Activated T-helper 2 cell treated with anti-CD3 and anti-CD28 coated beads, Interferon-gamma antibody, Interleukin-2, Interleukin-4, amounts not matched to agents 10 μg/mL and 5 μg/mL and 100 μg/mL, durations not matched to agents 14 hours and 24 hours and 36 hours (primary cell): ENCODE results near the gene LRRC49. TPM values are rescaled to one million over a fixed set of nuclear protein-coding genes. Genes with fewer than 3 reads are reported as not detected.
"Not testable (repeated sequence)": the region's sequence is repeated elsewhere in the genome, so short reads cannot be mapped to it uniquely, and the experiment has no call there.

ENCODE experiments used
- DNase-seq: peaks from one replicate; pipeline ENCODE4 v3.0.0; 2021; ENCODE audit warnings: low spot score
- H3K27ac Mint-ChIP-seq: one replicate; pipeline ENCODE4 v1.8.0; 2021; ENCODE audit warnings: mixed read lengths
- H3K27me3 Mint-ChIP-seq: one replicate; pipeline ENCODE4 v1.8.0; 2021; ENCODE audit warnings: low read depth, mixed read lengths
- H3K36me3 Mint-ChIP-seq: one replicate; pipeline ENCODE4 v1.8.0; 2021; ENCODE audit warnings: low read depth, mixed read lengths
- H3K4me1 Mint-ChIP-seq: one replicate; pipeline ENCODE4 v1.8.0; 2021; ENCODE audit warnings: low read depth, mixed read lengths
- H3K4me3 Mint-ChIP-seq: one replicate; pipeline ENCODE4 v1.8.0; 2021; ENCODE audit warnings: low read depth, mild to moderate bottlenecking, moderate library complexity, mixed read lengths
- H3K9me3 Mint-ChIP-seq: one replicate; pipeline ENCODE4 v1.8.0; 2021; ENCODE audit warnings: mixed read lengths
- intact Hi-C: fragments of 100-400 bp; cut with micrococcal nuclease; formaldehyde crosslinking; loops from one replicate; pipeline ENCODE4 v1.15.1; 2023
- total RNA-seq: library from RNA; stranded (reverse); gene quantifications from 2 replicates; pipeline ENCODE4 v1.2.3, GENCODE V29; 2022

Gene LRRC49
- total RNA-seq, 1 donor from 2014 or later: not detected

DNA sequence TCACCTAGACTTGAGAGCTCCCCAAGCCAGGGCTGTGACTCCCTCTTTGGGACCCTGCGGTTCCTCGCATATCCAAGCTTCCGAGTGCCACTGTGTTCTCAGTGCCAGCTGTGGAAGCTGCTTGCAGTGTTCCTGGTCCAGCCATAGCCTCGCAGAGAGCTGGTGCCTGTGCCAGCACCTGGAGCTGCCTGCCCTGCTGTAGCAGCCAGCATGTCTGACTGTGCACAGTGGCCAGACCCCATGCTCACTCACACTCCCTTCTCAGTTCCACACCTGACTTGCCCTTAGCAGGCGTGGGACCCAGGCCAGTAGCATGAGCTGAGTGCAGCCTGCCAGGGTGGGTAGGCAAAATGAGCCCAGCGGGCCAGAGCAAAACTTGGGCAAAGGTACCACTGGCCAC is 25.3 kb downstream of the LRRC49 start:
- H3K4me1 Mint-ChIP-seq: no peaks in the 10 kb centered on the region
- no peak for DNase-seq
- no peak overlapping the region for H3K27ac Mint-ChIP-seq
- H3K27me3 Mint-ChIP-seq: peaks cover 10% of the 10 kb centered on the region
- H3K9me3 Mint-ChIP-seq: no peaks in the 10 kb centered on the region
- H3K4me3 Mint-ChIP-seq: no peak overlapping the region
- intact Hi-C loops: no loop called here
- H3K36me3 Mint-ChIP-seq: no peaks in the 10 kb centered on the region

DNA sequence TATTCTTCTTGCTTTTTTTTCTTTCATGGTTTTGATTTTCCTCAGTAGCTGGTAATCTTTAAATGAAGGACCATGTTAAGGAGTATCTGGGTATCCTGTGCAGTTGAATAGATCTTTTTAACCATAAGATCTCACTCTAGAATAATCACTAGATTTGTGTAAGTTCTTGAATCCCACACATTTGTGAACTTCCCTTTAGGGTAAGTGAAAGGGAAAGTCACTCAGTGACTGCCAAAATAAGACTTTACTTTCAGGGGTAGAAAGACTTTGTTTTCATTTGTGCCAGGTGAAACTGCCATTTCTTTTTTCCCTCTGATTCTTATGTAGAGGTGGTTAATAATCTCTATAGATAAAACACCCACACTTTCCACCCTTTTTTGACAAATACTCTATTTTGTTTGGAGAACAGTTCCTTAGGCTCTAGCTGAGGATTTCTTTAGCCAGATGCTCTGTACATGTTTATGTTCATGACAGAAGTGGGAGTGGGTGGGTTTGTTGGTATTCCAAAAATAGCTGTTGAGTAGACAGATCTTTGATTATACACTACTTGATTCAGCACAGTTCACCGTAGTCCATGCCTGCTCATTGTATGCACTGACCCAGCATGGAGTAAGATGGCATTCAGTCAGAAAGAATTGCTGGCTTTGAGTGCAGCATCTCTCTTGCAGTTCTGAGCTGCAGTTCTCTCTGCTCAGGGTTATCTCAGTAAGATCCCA is 28.5 kb downstream of the LRRC49 start:
- Mint-ChIP-seq H3K27me3 (peaks cover 29% of the 10 kb centered on the region), H3K4me3 (no peak overlapping the region), H3K9me3 (no peaks in the 10 kb centered on the region), H3K4me1 (no peaks in the 10 kb centered on the region), H3K27ac (no peak overlapping the region), H3K36me3 (no peaks in the 10 kb centered on the region)
- no peak for DNase-seq
- intact Hi-C loops: no loop called here

DNA sequence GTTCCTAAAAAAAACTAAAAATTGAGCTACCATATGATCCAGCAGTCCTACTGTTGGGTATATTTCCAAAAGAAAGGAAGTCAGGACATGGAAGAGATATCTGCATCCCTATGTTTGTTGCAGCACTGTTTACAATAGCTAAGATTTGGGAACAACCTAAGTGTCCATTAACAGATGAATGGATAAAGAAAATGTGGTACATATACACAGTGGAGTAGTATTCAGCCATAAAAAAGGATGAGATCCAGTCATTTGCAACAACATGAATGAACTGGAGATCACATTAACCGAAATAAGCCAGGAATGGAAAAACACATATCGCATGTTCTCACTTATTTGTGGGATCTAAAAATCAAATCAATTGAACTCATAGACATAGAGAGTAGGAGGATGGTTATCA is 29.5 kb downstream of the LRRC49 start:
- Mint-ChIP-seq H3K9me3 (no peaks in the 10 kb centered on the region), H3K27ac (no peak overlapping the region), H3K36me3 (no peaks in the 10 kb centered on the region), H3K27me3 (peaks cover 29% of the 10 kb centered on the region), H3K4me3 (no peak overlapping the region), H3K4me1 (no peaks in the 10 kb centered on the region)
- DNase-seq: no peak
- intact Hi-C loops: no loop called here

DNA sequence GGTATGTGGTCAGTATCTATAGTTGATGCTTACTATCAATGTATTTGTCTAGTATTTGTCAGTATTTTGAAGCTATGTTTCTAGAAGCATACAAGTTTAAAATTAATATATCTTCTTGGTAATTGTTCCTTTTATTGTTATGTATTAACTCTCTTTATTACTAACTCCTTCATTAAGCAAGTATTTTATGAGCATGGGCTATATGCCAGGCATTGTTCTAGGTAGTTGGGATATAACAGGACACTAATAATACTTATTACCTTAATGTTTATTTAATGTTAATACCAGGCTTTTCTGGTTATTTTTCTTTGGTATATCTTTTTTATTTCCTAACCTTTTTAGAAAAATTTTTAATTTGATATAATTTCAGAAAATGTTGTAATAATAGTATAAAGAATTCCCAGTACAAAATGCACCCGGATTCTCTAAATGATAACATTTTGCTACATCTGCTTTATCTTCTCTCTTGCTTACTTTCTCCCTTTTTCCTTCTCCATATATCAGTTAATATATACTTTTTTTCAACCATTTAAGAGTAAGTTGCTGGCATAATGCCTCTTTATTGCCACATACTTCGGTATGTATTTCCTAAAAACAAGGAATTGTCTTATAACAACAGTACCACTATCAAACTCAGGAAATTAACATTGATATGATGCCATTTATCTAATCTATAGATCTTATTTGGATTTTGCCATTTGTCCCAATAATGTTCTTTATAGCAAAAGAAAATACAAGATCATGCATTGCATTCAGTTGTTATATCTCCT is 30.9 kb downstream of the LRRC49 start:
- no peaks in the 10 kb centered on the region for H3K36me3 Mint-ChIP-seq
- intact Hi-C loops: no loop called here
- no peak overlapping the region for H3K4me3 Mint-ChIP-seq
- H3K9me3 Mint-ChIP-seq: no peaks in the 10 kb centered on the region
- H3K4me1 Mint-ChIP-seq: no peaks in the 10 kb centered on the region
- H3K27ac Mint-ChIP-seq: no peak overlapping the region
- DNase-seq: no peak
- peaks cover 31% of the 10 kb centered on the region for H3K27me3 Mint-ChIP-seq

DNA sequence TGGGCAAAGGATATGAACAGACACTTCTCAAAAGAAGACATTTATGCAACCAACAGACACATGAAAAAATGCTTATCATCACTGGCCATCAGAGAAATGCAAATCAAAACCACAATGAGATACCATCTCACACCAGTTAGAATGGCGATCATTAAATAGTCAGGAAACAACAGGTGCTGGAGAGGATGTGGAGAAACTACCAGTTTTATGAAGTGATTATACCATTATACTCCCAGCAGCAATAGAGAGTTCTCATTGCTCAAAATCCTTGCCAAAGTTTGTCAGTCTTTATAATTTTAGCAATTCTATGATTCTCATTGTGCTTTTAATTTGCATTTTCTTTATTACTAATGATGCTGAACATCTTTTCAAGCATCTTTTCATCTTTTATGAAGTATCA is 34.3 kb downstream of the LRRC49 start:
- H3K9me3 Mint-ChIP-seq, H3K4me3 Mint-ChIP-seq, H3K4me1 Mint-ChIP-seq, DNase-seq, H3K27ac Mint-ChIP-seq, intact Hi-C loops, H3K36me3 Mint-ChIP-seq: not testable (repeated sequence)
- H3K27me3 Mint-ChIP-seq: peaks cover 27% of the 10 kb centered on the region

DNA sequence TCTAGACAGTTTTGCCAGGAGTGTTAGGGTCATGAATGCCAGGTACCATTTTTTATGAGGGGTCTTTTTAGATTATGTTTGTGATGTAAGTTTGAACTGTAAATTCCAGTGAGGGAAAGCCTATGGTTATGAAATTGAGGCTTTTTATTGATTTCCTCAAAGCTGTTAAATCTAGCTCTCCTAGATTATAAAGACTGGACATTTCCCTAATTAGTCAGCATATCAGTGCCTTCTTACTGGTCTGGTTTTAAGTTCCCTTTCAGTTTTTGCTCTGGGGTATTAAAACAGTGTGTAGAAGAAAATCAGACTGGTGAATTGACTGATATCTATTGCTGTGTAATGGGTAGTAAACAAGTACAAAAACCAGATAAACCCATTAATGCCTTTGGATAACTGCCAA is 39.2 kb downstream of the LRRC49 start:
- Mint-ChIP-seq H3K4me3 (no peak overlapping the region), H3K27ac (no peak overlapping the region), H3K27me3 (peaks cover 12% of the 10 kb centered on the region), H3K9me3 (no peaks in the 10 kb centered on the region), H3K4me1 (no peaks in the 10 kb centered on the region), H3K36me3 (no peaks in the 10 kb centered on the region)
- intact Hi-C loops: no loop called here
- DNase-seq: no peak

DNA sequence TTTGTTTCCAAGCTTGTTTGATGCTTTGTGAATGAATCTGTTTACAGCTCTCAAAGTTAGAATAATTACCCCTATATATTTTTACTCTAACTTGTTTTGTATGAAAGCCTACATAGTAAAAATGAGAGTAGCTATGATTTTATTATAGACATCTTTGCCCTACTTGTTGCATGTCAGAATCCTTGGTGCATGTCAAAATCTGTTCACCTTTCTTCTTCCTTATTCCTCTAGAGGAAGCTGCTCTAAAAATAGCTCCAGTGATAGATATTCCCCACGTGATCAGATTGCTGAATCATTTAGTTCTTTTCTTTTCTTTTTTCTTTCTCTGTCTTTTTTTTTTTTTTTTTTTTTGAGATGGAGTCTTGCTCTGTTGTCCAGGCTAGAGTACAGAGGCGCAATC is 39.8 kb downstream of the LRRC49 start:
- Mint-ChIP-seq H3K27me3 (peaks cover 12% of the 10 kb centered on the region), H3K27ac (no peak overlapping the region), H3K36me3 (no peaks in the 10 kb centered on the region), H3K4me3 (no peak overlapping the region), H3K4me1 (no peaks in the 10 kb centered on the region), H3K9me3 (no peaks in the 10 kb centered on the region)
- intact Hi-C loops: no loop called here
- DNase-seq: no peak

DNA sequence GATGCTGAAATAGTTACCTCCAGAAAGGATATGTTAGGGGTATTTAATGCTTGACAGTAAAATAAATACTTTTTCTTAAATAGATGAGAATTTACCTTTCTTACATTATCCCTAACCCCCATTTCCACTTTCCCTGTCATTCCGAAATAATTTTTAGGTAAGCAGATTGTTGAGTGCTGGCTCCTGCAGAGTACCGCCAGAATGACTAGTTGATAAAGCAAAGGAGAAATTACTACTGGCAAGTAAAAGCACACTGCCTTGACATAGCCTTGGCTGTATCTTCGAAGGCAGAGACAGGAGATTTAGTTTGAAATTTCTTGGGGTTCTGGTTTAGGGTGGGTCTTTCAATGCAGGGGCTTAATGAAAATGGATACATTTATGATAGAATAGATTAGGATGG is 40.8 kb downstream of the LRRC49 start:
- Mint-ChIP-seq H3K27ac (no peak overlapping the region), H3K9me3 (no peaks in the 10 kb centered on the region), H3K27me3 (peaks cover 10% of the 10 kb centered on the region), H3K4me3 (no peak overlapping the region), H3K4me1 (no peaks in the 10 kb centered on the region), H3K36me3 (no peaks in the 10 kb centered on the region)
- no peak for DNase-seq
- intact Hi-C loops: no loop called here

DNA sequence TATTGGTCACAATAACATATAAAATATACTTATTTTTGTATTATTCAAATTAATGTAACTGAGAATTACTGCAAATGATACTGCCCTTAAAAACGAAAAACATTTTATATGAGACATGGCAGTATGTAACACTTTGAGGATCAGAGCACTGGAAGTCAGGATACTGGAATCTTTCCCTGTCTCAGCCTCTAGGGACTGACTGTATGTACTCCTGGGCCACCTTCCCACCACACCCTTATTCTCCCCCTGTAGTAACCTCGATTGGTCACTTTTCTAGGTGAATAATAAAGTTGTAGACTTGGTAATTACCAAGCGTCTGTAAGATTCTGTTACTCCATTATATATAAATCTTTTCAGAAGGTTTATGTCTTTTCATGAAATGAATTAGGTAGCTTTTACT is 43.0 kb downstream of the LRRC49 start:
- H3K27ac Mint-ChIP-seq: no peak overlapping the region
- H3K27me3 Mint-ChIP-seq: peaks cover 13% of the 10 kb centered on the region
- DNase-seq: no peak
- H3K36me3 Mint-ChIP-seq: no peaks in the 10 kb centered on the region
- intact Hi-C loops: no loop called here
- H3K4me3 Mint-ChIP-seq: no peak overlapping the region
- H3K9me3 Mint-ChIP-seq: no peaks in the 10 kb centered on the region
- no peaks in the 10 kb centered on the region for H3K4me1 Mint-ChIP-seq

DNA sequence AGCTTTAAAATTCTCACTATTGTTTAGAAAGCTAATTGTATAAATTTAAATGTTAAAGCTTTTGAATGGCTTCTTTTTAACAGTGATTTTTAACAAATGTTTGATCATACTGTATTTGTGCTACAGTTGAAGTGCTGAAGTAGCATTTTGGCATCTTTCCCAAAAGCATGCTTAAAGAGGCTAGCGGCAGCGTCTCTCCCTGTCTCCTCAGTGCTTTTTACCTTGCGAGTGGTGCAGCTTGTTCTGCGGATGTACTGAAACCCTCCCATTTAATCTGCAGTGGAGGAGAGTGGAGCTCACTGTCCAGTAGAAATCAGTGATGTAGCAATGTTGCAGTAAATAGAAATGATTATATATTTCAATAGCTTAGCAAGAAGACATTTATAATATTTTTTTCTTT is 43.7 kb downstream of the LRRC49 start:
- DNase-seq: no peak

DNA sequence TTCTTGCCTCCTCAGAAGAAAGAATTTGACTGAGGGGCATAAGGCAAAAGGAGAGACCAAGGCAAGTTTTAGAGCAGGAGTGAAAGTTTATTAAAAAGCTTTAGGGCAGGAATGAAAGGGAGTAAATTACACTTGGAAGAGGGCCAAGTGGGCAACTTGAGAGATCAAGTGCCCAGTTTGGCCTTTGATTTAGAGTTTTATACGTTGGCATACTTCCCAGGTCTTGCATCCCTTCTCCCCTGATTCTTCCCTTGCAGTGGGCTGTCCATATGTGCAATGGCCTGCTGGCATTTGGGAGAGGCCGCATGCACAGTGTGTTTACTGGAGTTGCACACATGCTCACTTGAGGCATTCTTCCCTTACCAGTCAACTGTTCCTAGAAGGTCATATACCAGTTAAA is 50.7 kb downstream of the LRRC49 start:
- H3K9me3 Mint-ChIP-seq, H3K27ac Mint-ChIP-seq, H3K4me1 Mint-ChIP-seq, intact Hi-C loops, H3K27me3 Mint-ChIP-seq, H3K4me3 Mint-ChIP-seq, DNase-seq, H3K36me3 Mint-ChIP-seq: not testable (repeated sequence)

More for the DNA sequence above, 43.7 kb downstream of the LRRC49 start:
- Mint-ChIP-seq H3K36me3 (no peaks in the 10 kb centered on the region), H3K4me3 (no peak overlapping the region), H3K4me1 (no peaks in the 10 kb centered on the region), H3K27ac (no peak overlapping the region), H3K9me3 (no peaks in the 10 kb centered on the region), H3K27me3 (peaks cover 13% of the 10 kb centered on the region)
- intact Hi-C loops: no loop called here

DNA sequence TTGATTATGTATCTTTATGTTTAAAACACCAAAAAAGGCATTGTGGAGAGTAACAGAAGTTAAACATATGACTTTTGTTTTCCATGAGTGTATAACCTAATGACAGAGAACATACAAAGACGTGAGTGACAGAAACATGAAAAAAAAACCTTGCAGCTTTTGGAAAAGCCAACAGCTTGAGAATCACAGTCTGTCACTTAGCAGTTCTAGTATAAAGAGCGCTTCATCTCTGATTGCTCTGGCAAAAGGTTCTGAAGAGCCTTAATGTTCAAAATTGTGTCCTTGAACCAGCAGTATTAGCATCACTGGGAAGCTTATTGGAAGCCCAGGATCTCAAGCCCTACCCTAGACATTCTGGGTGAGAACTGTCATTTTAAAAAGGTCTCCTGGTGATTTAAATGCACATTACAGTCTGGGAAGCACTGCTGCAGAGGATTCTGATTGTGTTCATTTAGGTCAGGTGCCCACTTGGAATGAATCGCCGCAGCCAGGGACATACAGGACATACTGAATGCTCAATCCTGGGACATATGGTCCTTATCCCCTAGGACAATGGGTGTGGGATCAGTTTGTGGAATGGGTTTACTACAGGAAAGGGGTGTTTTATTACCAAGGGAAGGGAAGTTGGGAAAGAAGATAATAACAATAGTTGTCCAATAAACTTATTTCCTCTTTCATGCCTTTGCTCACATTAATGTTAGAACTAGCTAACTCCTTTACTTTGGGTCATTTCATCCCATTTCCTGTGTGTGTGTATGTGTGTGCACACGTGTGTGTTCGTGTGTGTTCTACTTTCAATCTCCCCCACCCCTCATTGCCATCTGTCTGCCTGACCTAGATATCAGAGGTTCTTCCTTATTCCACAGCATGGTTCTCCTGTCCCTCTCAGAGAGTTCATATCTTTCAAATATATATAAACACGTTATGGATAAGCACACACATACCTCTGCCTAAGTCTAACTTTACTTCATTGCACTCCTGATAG is 55.0 kb downstream of the LRRC49 start:
- Mint-ChIP-seq H3K4me3 (no peak overlapping the region), H3K27me3 (no peaks in the 10 kb centered on the region), H3K36me3 (no peaks in the 10 kb centered on the region), H3K27ac (no peak overlapping the region), H3K4me1 (no peaks in the 10 kb centered on the region), H3K9me3 (no peaks in the 10 kb centered on the region)
- intact Hi-C loops: no loop called here
- no peak for DNase-seq

DNA sequence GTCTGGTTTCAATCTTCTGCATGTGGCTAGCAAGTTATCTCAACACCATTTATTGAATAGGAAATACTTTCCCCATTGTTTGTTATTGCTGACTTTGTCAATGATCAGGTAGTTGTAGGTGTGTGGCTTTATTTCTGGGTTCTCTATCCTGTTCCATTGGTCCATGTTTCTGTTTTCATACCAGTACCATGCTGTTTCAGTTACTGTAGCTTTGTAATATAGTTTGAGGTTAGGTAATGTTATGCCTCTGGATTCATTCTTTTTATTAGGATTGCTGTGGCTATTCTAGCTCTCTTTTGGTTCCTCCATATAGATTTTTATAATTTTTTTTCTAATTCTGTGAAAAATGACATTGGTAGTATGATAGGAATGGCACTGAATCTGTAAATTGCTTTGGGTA is 58.3 kb downstream of the LRRC49 start:
- Mint-ChIP-seq H3K27me3 (peaks cover 3% of the 10 kb centered on the region), H3K9me3 (no peaks in the 10 kb centered on the region), H3K36me3 (no peaks in the 10 kb centered on the region), H3K4me1 (no peaks in the 10 kb centered on the region), H3K4me3 (no peak overlapping the region), H3K27ac (no peak overlapping the region)
- intact Hi-C loops: no loop called here
- DNase-seq: no peak
